ENCODE data around the gene ZSCAN5A.
"Not testable (repeated sequence)": the region's sequence is repeated elsewhere in the genome, so short reads cannot be mapped to it uniquely, and the experiment has no call there.

ZSCAN5A gene

GRCh38 chr19:56314381-56315076 is at the start of gene ZSCAN5A:
Gene ZSCAN5A (minus strand): TSS chr19:56314839. CDS start chr19:56225046, 89,793 bp downstream.
- H3K27me3 ChIP-seq: no peaks in the 10 kb centered on the region
- H3K4me1 ChIP-seq: peaks cover 28 to 62% (median 39%) of the 10 kb centered on the region in 10 experiments
- H3K36me3 ChIP-seq: peaks cover 10 to 35% (median 26%) of the 10 kb centered on the region in 11 experiments; a peak in 18 of 22 replicates
- no peaks in the 10 kb centered on the region for H4K20me1 ChIP-seq
- peak within 1 kb of the TSS; percentile 84 to 98 (median 92) for H3K4me2 ChIP-seq
- peak within 1 kb of the TSS; percentile 85 to 96 (median 93) for H3K9ac ChIP-seq
- H3K27ac ChIP-seq: peak within 1 kb of the TSS; percentile 88 to 98 (median 97)
- H3K9me3 ChIP-seq (replicated peaks in 1 of 11): no peaks in the 10 kb centered on the region
- no peak for TF ChIP-seq Cebpa-rat (IDR thresholded peaks at IDR 0.05)
- peak within 1 kb of the TSS; percentile 64 to 77 (median 69) for H3K4me3 ChIP-seq

- no peak overlapping the region for H3K4me3 ChIP-seq
- H3K4me1 ChIP-seq: no peaks in the 10 kb centered on the region
- no peaks in the 10 kb centered on the region for H3K27me3 ChIP-seq
- no peaks in the 10 kb centered on the region for H4K20me1 ChIP-seq
- H3K36me3 ChIP-seq: no peaks in the 10 kb centered on the region
- H3K4me2 ChIP-seq: no peak overlapping the region
- H3K9ac ChIP-seq: no peak overlapping the region
- peaks cover 36 to 80% (median 61%) of the 10 kb centered on the region in 11 experiments for H3K9me3 ChIP-seq (replicated peaks in 1 of 11)
- TF ChIP-seq Cebpa-rat (IDR thresholded peaks at IDR 0.05): no peak
- H3K27ac ChIP-seq: no peak overlapping the region
Observed at GRCh38 chr19:56360841-56361240, 46.2 kb upstream of the ZSCAN5A start.

- Histone ChIP-seq H3K9ac (no peak overlapping the region), H3K4me1 (no peaks in the 10 kb centered on the region), H3K4me3 (no peak overlapping the region), H3K27ac (no peak overlapping the region), H4K20me1 (no peaks in the 10 kb centered on the region), H3K36me3 (no peaks in the 10 kb centered on the region), H3K27me3 (no peaks in the 10 kb centered on the region), H3K4me2 (no peak overlapping the region), H3K9me3 (replicated peaks in 1 of 11) (peaks cover 23 to 43% (median 27%) of the 10 kb centered on the region in 11 experiments)
- no peak for TF ChIP-seq Cebpa-rat (IDR thresholded peaks at IDR 0.05)
Observed at GRCh38 chr19:56356944-56357343, 42.3 kb upstream of the ZSCAN5A start.

GRCh38 chr19:56355517-56355916 is 40.9 kb upstream of the ZSCAN5A start:
- no peak overlapping the region for H3K4me3 ChIP-seq
- no peak for TF ChIP-seq Cebpa-rat (IDR thresholded peaks at IDR 0.05)
- no peaks in the 10 kb centered on the region; a peak in 1 of 22 replicates for H3K27me3 ChIP-seq
- no peak overlapping the region for H3K27ac ChIP-seq
- peaks cover 11 to 29% (median 14%) of the 10 kb centered on the region in 11 experiments; a peak in 21 of 22 replicates for H3K9me3 ChIP-seq (replicated peaks in 1 of 11)
- no peak overlapping the region for H3K4me2 ChIP-seq
- H4K20me1 ChIP-seq: no peaks in the 10 kb centered on the region
- no peaks in the 10 kb centered on the region for H3K36me3 ChIP-seq
- H3K9ac ChIP-seq: no peak overlapping the region
- H3K4me1 ChIP-seq: no peaks in the 10 kb centered on the region

GRCh38 chr19:56351208-56351607 is 36.6 kb upstream of the ZSCAN5A start:
- H3K4me1 ChIP-seq: no peaks in the 10 kb centered on the region
- H3K36me3 ChIP-seq: no peaks in the 10 kb centered on the region
- no peaks in the 10 kb centered on the region for H3K9me3 ChIP-seq (replicated peaks in 1 of 11)
- no peak overlapping the region for H3K9ac ChIP-seq
- H4K20me1 ChIP-seq: no peaks in the 10 kb centered on the region
- no peak for TF ChIP-seq Cebpa-rat (IDR thresholded peaks at IDR 0.05)
- H3K4me3 ChIP-seq: no peak overlapping the region
- no peak overlapping the region for H3K4me2 ChIP-seq
- H3K27me3 ChIP-seq: no peaks in the 10 kb centered on the region; a peak in 1 of 22 replicates
- H3K27ac ChIP-seq: no peak overlapping the region

- no peak overlapping the region for H3K27ac ChIP-seq
- no peaks in the 10 kb centered on the region for H3K36me3 ChIP-seq
- no peak overlapping the region for H3K4me2 ChIP-seq
- H3K9ac ChIP-seq: no peak overlapping the region
- no peaks in the 10 kb centered on the region for H3K9me3 ChIP-seq (replicated peaks in 1 of 11)
- no peaks in the 10 kb centered on the region; a peak in 1 of 22 replicates for H3K27me3 ChIP-seq
- H3K4me1 ChIP-seq: no peaks in the 10 kb centered on the region
- no peak for TF ChIP-seq Cebpa-rat (IDR thresholded peaks at IDR 0.05)
- no peaks in the 10 kb centered on the region for H4K20me1 ChIP-seq
- H3K4me3 ChIP-seq: no peak overlapping the region
Observed at GRCh38 chr19:56350416-56351045, 35.9 kb upstream of the ZSCAN5A start.

- Histone ChIP-seq H3K4me1 (no peaks in the 10 kb centered on the region), H3K27ac (no peak overlapping the region), H3K36me3 (no peaks in the 10 kb centered on the region), H3K27me3 (no peaks in the 10 kb centered on the region; a peak in 1 of 22 replicates), H3K9ac (no peak overlapping the region), H3K4me2 (no peak overlapping the region), H3K9me3 (replicated peaks in 1 of 11) (peaks cover 2 to 10% (median 3%) of the 10 kb centered on the region in 11 experiments; a peak in 21 of 22 replicates), H4K20me1 (no peaks in the 10 kb centered on the region), H3K4me3 (no peak overlapping the region)
- TF ChIP-seq Cebpa-rat (IDR thresholded peaks at IDR 0.05): no peak
Observed at GRCh38 chr19:56348289-56348877, 33.7 kb upstream of the ZSCAN5A start.

- Histone ChIP-seq H3K9me3 (replicated peaks in 1 of 11) (peaks cover 13 to 21% (median 14%) of the 10 kb centered on the region in 11 experiments), H3K27me3 (no peaks in the 10 kb centered on the region; a peak in 1 of 22 replicates), H3K36me3 (no peaks in the 10 kb centered on the region), H3K4me1 (no peaks in the 10 kb centered on the region), H4K20me1 (no peaks in the 10 kb centered on the region), H3K4me3 (no peak overlapping the region), H3K27ac (no peak overlapping the region), H3K4me2 (no peak overlapping the region), H3K9ac (no peak overlapping the region)
- no peak for TF ChIP-seq Cebpa-rat (IDR thresholded peaks at IDR 0.05)
Observed at GRCh38 chr19:56347163-56347778, 32.6 kb upstream of the ZSCAN5A start.

GRCh38 chr19:56341948-56342347 is 27.3 kb upstream of the ZSCAN5A start:
- no peak overlapping the region for H3K4me3 ChIP-seq
- H3K36me3 ChIP-seq: no peaks in the 10 kb centered on the region
- no peak for TF ChIP-seq Cebpa-rat (IDR thresholded peaks at IDR 0.05)
- H3K27me3 ChIP-seq: no peaks in the 10 kb centered on the region
- H3K4me2 ChIP-seq: no peak overlapping the region
- peaks cover 40 to 57% (median 51%) of the 10 kb centered on the region in 11 experiments for H3K9me3 ChIP-seq (replicated peaks in 1 of 11)
- H3K27ac ChIP-seq: no peak overlapping the region
- H3K4me1 ChIP-seq: no peaks in the 10 kb centered on the region
- H4K20me1 ChIP-seq: no peaks in the 10 kb centered on the region
- no peak overlapping the region for H3K9ac ChIP-seq

- not testable (repeated sequence) for H3K4me2 ChIP-seq, H3K4me1 ChIP-seq, H4K20me1 ChIP-seq, H3K36me3 ChIP-seq, H3K9ac ChIP-seq, H3K27me3 ChIP-seq, H3K4me3 ChIP-seq, H3K27ac ChIP-seq
- H3K9me3 ChIP-seq (replicated peaks in 1 of 11): peaks cover 40 to 54% (median 51%) of the 10 kb centered on the region in 11 experiments
Observed at GRCh38 chr19:56339031-56339430, 24.4 kb upstream of the ZSCAN5A start.

GRCh38 chr19:56337077-56337476 is 22.4 kb upstream of the ZSCAN5A start:
- H3K36me3 ChIP-seq, H3K4me3 ChIP-seq, H4K20me1 ChIP-seq, H3K27ac ChIP-seq, H3K27me3 ChIP-seq, H3K9ac ChIP-seq, H3K4me1 ChIP-seq, H3K4me2 ChIP-seq: not testable (repeated sequence)
- peaks cover 24 to 37% (median 35%) of the 10 kb centered on the region in 11 experiments for H3K9me3 ChIP-seq (replicated peaks in 1 of 11)

- H3K4me1 ChIP-seq, H3K36me3 ChIP-seq, H4K20me1 ChIP-seq, H3K4me3 ChIP-seq, H3K4me2 ChIP-seq, H3K27me3 ChIP-seq, H3K27ac ChIP-seq, H3K9ac ChIP-seq: not testable (repeated sequence)
- H3K9me3 ChIP-seq (replicated peaks in 1 of 11): peaks cover 9 to 20% (median 18%) of the 10 kb centered on the region in 11 experiments
Observed at GRCh38 chr19:56335371-56335770, 20.7 kb upstream of the ZSCAN5A start.
